ENCODE results near the gene CYP2B6.

CYP2B6 gene

DNA sequence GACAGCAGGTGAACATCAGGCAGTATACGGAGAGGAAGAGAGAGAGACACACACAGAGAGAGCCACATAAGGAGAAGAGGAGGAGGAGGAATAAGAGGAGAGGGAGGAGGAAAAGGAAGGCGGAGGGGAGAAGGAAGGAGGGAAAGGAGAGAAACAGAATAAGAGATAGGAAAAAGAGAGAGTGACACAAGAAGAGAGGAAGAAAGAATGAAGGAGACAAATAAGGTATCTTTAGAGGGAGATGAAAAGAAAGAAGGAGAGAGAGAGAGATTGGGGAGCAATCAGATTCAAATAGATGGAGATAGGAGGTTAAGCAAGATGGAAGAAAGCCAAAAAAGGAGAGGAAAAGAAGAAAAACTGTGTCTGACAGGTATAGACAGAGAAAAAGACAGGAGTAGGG, 44.0 kb upstream of the CYP2B6 start:
- no peak overlapping the region for H3K27ac ChIP-seq (ENCODE audit: low read depth, low read length)
- no peaks in the 10 kb centered on the region for H3K9me2 ChIP-seq (replicated peaks; ENCODE audit: control insufficient read depth, low read length)
- no peaks in the 10 kb centered on the region for H3K36me3 ChIP-seq (ENCODE audit: control insufficient read depth, low read length)
- no peaks in the 10 kb centered on the region for H3F3A ChIP-seq (ENCODE audit: control insufficient read depth, insufficient read depth)
- no peaks in the 10 kb centered on the region for H3K27me3 ChIP-seq (ENCODE audit: control insufficient read depth, low read length)
- H3K4me3 ChIP-seq (ENCODE audit: low read length), result no peak overlapping the region
- TF ChIP-seq, protein P1, sequence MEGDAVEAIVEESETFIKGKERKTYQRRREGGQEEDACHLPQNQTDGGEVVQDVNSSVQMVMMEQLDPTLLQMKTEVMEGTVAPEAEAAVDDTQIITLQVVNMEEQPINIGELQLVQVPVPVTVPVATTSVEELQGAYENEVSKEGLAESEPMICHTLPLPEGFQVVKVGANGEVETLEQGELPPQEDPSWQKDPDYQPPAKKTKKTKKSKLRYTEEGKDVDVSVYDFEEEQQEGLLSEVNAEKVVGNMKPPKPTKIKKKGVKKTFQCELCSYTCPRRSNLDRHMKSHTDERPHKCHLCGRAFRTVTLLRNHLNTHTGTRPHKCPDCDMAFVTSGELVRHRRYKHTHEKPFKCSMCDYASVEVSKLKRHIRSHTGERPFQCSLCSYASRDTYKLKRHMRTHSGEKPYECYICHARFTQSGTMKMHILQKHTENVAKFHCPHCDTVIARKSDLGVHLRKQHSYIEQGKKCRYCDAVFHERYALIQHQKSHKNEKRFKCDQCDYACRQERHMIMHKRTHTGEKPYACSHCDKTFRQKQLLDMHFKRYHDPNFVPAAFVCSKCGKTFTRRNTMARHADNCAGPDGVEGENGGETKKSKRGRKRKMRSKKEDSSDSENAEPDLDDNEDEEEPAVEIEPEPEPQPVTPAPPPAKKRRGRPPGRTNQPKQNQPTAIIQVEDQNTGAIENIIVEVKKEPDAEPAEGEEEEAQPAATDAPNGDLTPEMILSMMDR (IDR thresholded peaks at IDR 0.05; ENCODE audit: low read depth, low read length, poor library complexity, severe bottlenecking), result no peak
- no peak for TF ChIP-seq EZH2phosphoT487 (IDR thresholded peaks at IDR 0.05; ENCODE audit: borderline replicate concordance, low read length)
- no peaks in the 10 kb centered on the region for H3K9me3 ChIP-seq (ENCODE audit: control insufficient read depth, insufficient read depth, low read length)
- H3K4me1 ChIP-seq (ENCODE audit: control insufficient read depth, low read length), result no peaks in the 10 kb centered on the region
- no peaks in the 10 kb centered on the region for H4K20me1 ChIP-seq (ENCODE audit: control insufficient read depth, insufficient read depth, low read depth, low read length)
- H3K79me2 ChIP-seq (ENCODE audit: control insufficient read depth, low read length), result no peaks in the 10 kb centered on the region
- no peak overlapping the region for H3K4me2 ChIP-seq (ENCODE audit: low read length)

DNA sequence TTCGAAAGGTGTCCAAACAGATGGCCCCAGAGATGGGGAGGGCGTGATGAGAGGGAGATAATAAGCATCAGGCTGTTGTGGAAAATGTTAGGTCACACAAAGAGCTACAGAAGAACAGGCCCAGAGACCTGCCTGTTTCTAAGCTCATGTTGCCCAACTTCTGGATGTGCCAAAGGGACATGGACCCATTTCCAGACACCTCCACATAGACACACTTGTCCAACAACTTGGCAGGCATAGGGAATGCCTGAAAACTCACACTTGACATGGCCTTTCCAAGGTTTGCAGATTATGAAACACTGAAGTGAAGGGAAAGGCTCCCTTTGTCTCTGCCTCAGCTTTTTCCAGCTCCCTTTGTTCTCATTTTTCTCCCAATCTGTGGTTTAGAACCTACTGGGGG, 43.5 kb upstream of the CYP2B6 start:
- no peak overlapping the region for H3K4me2 ChIP-seq (ENCODE audit: low read length)
- H3K4me3 ChIP-seq (ENCODE audit: low read length), result no peak overlapping the region
- TF ChIP-seq, protein P1 (IDR thresholded peaks at IDR 0.05; ENCODE audit: low read depth, low read length, poor library complexity, severe bottlenecking), result no peak
- TF ChIP-seq EZH2phosphoT487 (IDR thresholded peaks at IDR 0.05; ENCODE audit: borderline replicate concordance, low read length), result no peak

DNA sequence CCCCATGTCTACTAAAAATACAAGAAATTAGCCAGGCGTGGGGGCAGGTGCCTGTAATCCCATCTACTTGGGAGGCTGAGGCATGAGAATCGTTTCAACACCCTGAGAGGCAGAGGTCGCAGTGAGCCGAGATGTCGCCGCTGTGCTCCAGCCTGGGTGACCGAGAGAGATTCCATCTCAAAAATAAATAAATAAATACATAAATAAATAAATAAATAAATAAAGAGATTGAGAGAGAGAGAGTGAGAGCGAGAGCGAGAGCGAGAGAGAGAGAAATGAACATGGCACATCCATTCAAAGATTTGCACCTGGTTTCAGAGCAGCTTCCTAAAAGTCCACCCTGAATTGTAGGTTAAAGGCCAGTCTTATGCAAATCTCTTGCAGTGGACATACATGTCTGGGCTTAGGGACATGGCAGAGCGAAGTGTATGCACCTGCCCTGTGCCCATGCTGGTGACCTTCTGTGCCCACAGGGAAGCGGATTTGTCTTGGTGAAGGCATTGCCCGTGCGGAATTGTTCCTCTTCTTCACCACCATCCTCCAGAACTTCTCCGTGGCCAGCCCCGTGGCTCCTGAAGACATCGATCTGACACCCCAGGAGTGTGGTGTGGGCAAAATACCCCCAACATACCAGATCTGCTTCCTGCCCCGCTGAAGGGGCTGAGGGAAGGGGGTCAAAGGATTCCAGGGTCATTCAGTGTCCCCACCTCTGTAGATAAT, 42.3 kb upstream of the CYP2B6 start:
- Histone ChIP-seq H3K27me3 (ENCODE audit: control insufficient read depth, low read length) (no peaks in the 10 kb centered on the region), H3F3A (ENCODE audit: control insufficient read depth, insufficient read depth) (no peaks in the 10 kb centered on the region), H3K4me1 (ENCODE audit: control insufficient read depth, low read length) (no peaks in the 10 kb centered on the region), H4K20me1 (ENCODE audit: control insufficient read depth, insufficient read depth, low read depth, low read length) (no peaks in the 10 kb centered on the region), H3K4me2 (ENCODE audit: low read length) (no peak overlapping the region), H3K9me3 (ENCODE audit: control insufficient read depth, insufficient read depth, low read length) (peaks cover 9% of the 10 kb centered on the region), H3K9me2 (replicated peaks; ENCODE audit: control insufficient read depth, low read length) (no peaks in the 10 kb centered on the region), H3K36me3 (ENCODE audit: control insufficient read depth, low read length) (no peaks in the 10 kb centered on the region), H3K79me2 (ENCODE audit: control insufficient read depth, low read length) (no peaks in the 10 kb centered on the region), H3K27ac (ENCODE audit: low read depth, low read length) (no peak overlapping the region), H3K4me3 (ENCODE audit: low read length) (no peak overlapping the region)
- TF ChIP-seq EZH2phosphoT487 (IDR thresholded peaks at IDR 0.05; ENCODE audit: borderline replicate concordance, low read length), result no peak
- TF ChIP-seq, protein P1 (IDR thresholded peaks at IDR 0.05; ENCODE audit: low read depth, low read length, poor library complexity, severe bottlenecking), result no peak

More for the DNA sequence above, 43.5 kb upstream of the CYP2B6 start:
- no peaks in the 10 kb centered on the region for H3K36me3 ChIP-seq (ENCODE audit: control insufficient read depth, low read length)
- H3K27ac ChIP-seq (ENCODE audit: low read depth, low read length), result no peak overlapping the region
- H3K9me3 ChIP-seq (ENCODE audit: control insufficient read depth, insufficient read depth, low read length), result no peaks in the 10 kb centered on the region
- no peaks in the 10 kb centered on the region for H3K27me3 ChIP-seq (ENCODE audit: control insufficient read depth, low read length)
- H3K79me2 ChIP-seq (ENCODE audit: control insufficient read depth, low read length), result no peaks in the 10 kb centered on the region
- H3F3A ChIP-seq (ENCODE audit: control insufficient read depth, insufficient read depth), result no peaks in the 10 kb centered on the region
- H3K4me1 ChIP-seq (ENCODE audit: control insufficient read depth, low read length), result no peaks in the 10 kb centered on the region
- no peaks in the 10 kb centered on the region for H3K9me2 ChIP-seq (replicated peaks; ENCODE audit: control insufficient read depth, low read length)
- H4K20me1 ChIP-seq (ENCODE audit: control insufficient read depth, insufficient read depth, low read depth, low read length), result no peaks in the 10 kb centered on the region
